ENCODE measurements around the gene WTAP.
A peak's percentile ranks its signal among the peaks of the same experiment; 100 is the strongest.
"Not testable (repeated sequence)": the region's sequence is repeated elsewhere in the genome, so short reads cannot be mapped to it uniquely, and the experiment has no call there.

Gene WTAP

GRCh38 chr6:159726918-159727716, at the start of gene WTAP:
Gene WTAP, plus strand, starts transcription at chr6:159727506. Its CDS starts 8,760 bp downstream, at chr6:159736266.
- FAIRE-seq, result no peak

- no peak for FAIRE-seq
Measured at GRCh38 chr6:159677506-159678165, 49.7 kb upstream of the WTAP start.

- FAIRE-seq, result no peak
Measured at GRCh38 chr6:159678574-159678973, 48.7 kb upstream of the WTAP start.

GRCh38 chr6:159679091-159680077, 47.9 kb upstream of the WTAP start:
- peak; percentile 55 for FAIRE-seq

- no peak for FAIRE-seq
Measured at GRCh38 chr6:159680104-159680503, 47.2 kb upstream of the WTAP start.

GRCh38 chr6:159681191-159681880, 46.0 kb upstream of the WTAP start:
- FAIRE-seq, result no peak

GRCh38 chr6:159682295-159682694, 45.0 kb upstream of the WTAP start:
- FAIRE-seq, result no peak

GRCh38 chr6:159682810-159683209, 44.5 kb upstream of the WTAP start:
- no peak for FAIRE-seq

- no peak for FAIRE-seq
Measured at GRCh38 chr6:159684013-159684304, 43.3 kb upstream of the WTAP start.

- no peak for FAIRE-seq
Measured at GRCh38 chr6:159686040-159686439, 41.3 kb upstream of the WTAP start.

GRCh38 chr6:159686703-159687102, 40.6 kb upstream of the WTAP start:
- no peak for FAIRE-seq

GRCh38 chr6:159687341-159687740, 40.0 kb upstream of the WTAP start:
- no peak for FAIRE-seq

GRCh38 chr6:159688266-159688905, 38.9 kb upstream of the WTAP start:
- FAIRE-seq, result no peak

GRCh38 chr6:159689001-159689400, 38.3 kb upstream of the WTAP start:
- no peak for FAIRE-seq

- FAIRE-seq, result not testable (repeated sequence)
Measured at GRCh38 chr6:159690135-159690534, 37.2 kb upstream of the WTAP start.

GRCh38 chr6:159691133-159691962, 36.0 kb upstream of the WTAP start:
- FAIRE-seq, result peak; percentile 93

- no peak for FAIRE-seq
Measured at GRCh38 chr6:159691963-159692287, 35.4 kb upstream of the WTAP start.

- no peak for FAIRE-seq
Measured at GRCh38 chr6:159692303-159693127, 34.8 kb upstream of the WTAP start.

GRCh38 chr6:159693128-159693893, 34.0 kb upstream of the WTAP start, which contains the start of gene SOD2:
Gene SOD2, minus strand, starts transcription at chr6:159693241. Its CDS starts 74 bp downstream, at chr6:159693167.
- FAIRE-seq, result no peak

All from endometrium (tissue), 2 donors.